SJCRH30 (cell line): ENCODE measurements around the gene ACVR1. TPM values are rescaled to one million over a fixed set of nuclear protein-coding genes. Genes with fewer than 3 reads are reported as not detected.

Experiments used
- DNase-seq, 2 experiments: peaks; one replicate each; pipeline ENCODE4 v3.0.0-alpha.2; 2015 to 2020
- H3K27ac ChIP-seq: fragments of 250-450 bp; sonication (Bioruptor Pico); 2 replicates; pipeline ENCODE4 v1.5.1; 2020; ENCODE audit warnings: mild to moderate bottlenecking, moderate library complexity
- H3K27me3 ChIP-seq: fragments of 250-450 bp; sonication (Bioruptor Pico); 2 replicates; pipeline ENCODE4 v1.5.1; 2020; ENCODE audit warnings: mild to moderate bottlenecking, moderate library complexity
- H3K36me3 ChIP-seq: fragments of 250-450 bp; sonication (Bioruptor Pico); 2 replicates; pipeline ENCODE4 v1.5.1; 2020; ENCODE audit warnings: mild to moderate bottlenecking, moderate library complexity
- H3K4me1 ChIP-seq: fragments of 250-450 bp; sonication (Bioruptor Pico); 2 replicates; pipeline ENCODE4 v1.5.1; 2020; ENCODE audit warnings: mild to moderate bottlenecking, moderate library complexity
- H3K4me3 ChIP-seq: fragments of 250-450 bp; sonication (Bioruptor Pico); 2 replicates; pipeline ENCODE4 v1.5.1; 2020; ENCODE audit warnings: mild to moderate bottlenecking, moderate library complexity
- H3K9me3 ChIP-seq: fragments of 250-450 bp; sonication (Bioruptor Pico); replicated peaks from 2 replicates; pipeline ENCODE4 v1.5.1; 2020; ENCODE audit warnings: mild to moderate bottlenecking, moderate library complexity
- total RNA-seq: library from RNA; depleted of rRNA; stranded (reverse); fragments of >200 nt; shearing (Covaris generic); gene quantifications from 2 replicates; pipeline ENCODE4 v1.2.3, GENCODE V29; 2014; rRNA removed

ACVR1 gene
- 13.0 and 14.0 TPM in 2 replicates for total RNA-seq

GRCh38 chr2:157876066-157876785 lies at the start of gene ACVR1:
TSS of gene ACVR1 (minus strand) at chr2:157876330. CDS start at chr2:157799493, 76,837 bp downstream.
- Histone ChIP-seq H3K27me3 (no peaks in the 10 kb centered on the region), H3K4me3 (peak within 1 kb of the TSS; percentile 82), H3K27ac (peak within 1 kb of the TSS; percentile 53), H3K4me1 (peaks cover 10% of the 10 kb centered on the region), H3K9me3 (no peaks in the 10 kb centered on the region), H3K36me3 (no peaks in the 10 kb centered on the region)
- peak; percentile 94 to 97 for DNase-seq

- Histone ChIP-seq H3K4me1 (no peaks in the 10 kb centered on the region), H3K9me3 (no peaks in the 10 kb centered on the region), H3K36me3 (no peaks in the 10 kb centered on the region), H3K4me3 (no peak overlapping the region), H3K27me3 (no peaks in the 10 kb centered on the region), H3K27ac (no peak overlapping the region)
- no peak for DNase-seq
These were observed 48.9 kb upstream of the ACVR1 start for GRCh38 chr2:157925071-157925470.

- no peak for DNase-seq
- no peaks in the 10 kb centered on the region for H3K4me1 ChIP-seq
- no peaks in the 10 kb centered on the region for H3K9me3 ChIP-seq
- H3K4me3 ChIP-seq: no peak overlapping the region
- no peak overlapping the region for H3K27ac ChIP-seq
- H3K27me3 ChIP-seq: no peaks in the 10 kb centered on the region
- no peaks in the 10 kb centered on the region for H3K36me3 ChIP-seq
These were observed 47.6 kb upstream of the ACVR1 start for GRCh38 chr2:157923598-157924217.

GRCh38 chr2:157922815-157923214 lies 46.7 kb upstream of the ACVR1 start:
- no peak overlapping the region for H3K27ac ChIP-seq
- no peak for DNase-seq
- no peak overlapping the region for H3K4me3 ChIP-seq
- no peaks in the 10 kb centered on the region for H3K36me3 ChIP-seq
- H3K27me3 ChIP-seq: no peaks in the 10 kb centered on the region
- H3K4me1 ChIP-seq: no peaks in the 10 kb centered on the region
- H3K9me3 ChIP-seq: no peaks in the 10 kb centered on the region

- Histone ChIP-seq H3K36me3 (no peaks in the 10 kb centered on the region), H3K9me3 (no peaks in the 10 kb centered on the region), H3K27ac (no peak overlapping the region), H3K4me3 (no peak overlapping the region), H3K27me3 (no peaks in the 10 kb centered on the region), H3K4me1 (no peaks in the 10 kb centered on the region)
- DNase-seq: no peak
These were observed 46.2 kb upstream of the ACVR1 start for GRCh38 chr2:157922336-157922735.

GRCh38 chr2:157920736-157921135 lies 44.6 kb upstream of the ACVR1 start:
- no peaks in the 10 kb centered on the region for H3K27me3 ChIP-seq
- H3K36me3 ChIP-seq: no peaks in the 10 kb centered on the region
- no peaks in the 10 kb centered on the region for H3K9me3 ChIP-seq
- DNase-seq: no peak
- no peaks in the 10 kb centered on the region for H3K4me1 ChIP-seq
- no peak overlapping the region for H3K4me3 ChIP-seq
- H3K27ac ChIP-seq: no peak overlapping the region

- H3K36me3 ChIP-seq: no peaks in the 10 kb centered on the region
- H3K4me3 ChIP-seq: no peak overlapping the region
- DNase-seq: no peak
- H3K4me1 ChIP-seq: no peaks in the 10 kb centered on the region
- no peak overlapping the region for H3K27ac ChIP-seq
- no peaks in the 10 kb centered on the region for H3K27me3 ChIP-seq
- H3K9me3 ChIP-seq: no peaks in the 10 kb centered on the region
These were observed 43.1 kb upstream of the ACVR1 start for GRCh38 chr2:157919181-157919580.

- H3K27me3 ChIP-seq: no peaks in the 10 kb centered on the region
- no peak overlapping the region for H3K4me3 ChIP-seq
- no peaks in the 10 kb centered on the region for H3K36me3 ChIP-seq
- no peaks in the 10 kb centered on the region for H3K9me3 ChIP-seq
- no peaks in the 10 kb centered on the region for H3K4me1 ChIP-seq
- no peak for DNase-seq
- H3K27ac ChIP-seq: no peak overlapping the region
These were observed 42.2 kb upstream of the ACVR1 start for GRCh38 chr2:157918319-157918718.

- H3K27me3 ChIP-seq: no peaks in the 10 kb centered on the region
- no peak overlapping the region for H3K27ac ChIP-seq
- no peaks in the 10 kb centered on the region for H3K4me1 ChIP-seq
- H3K9me3 ChIP-seq: no peaks in the 10 kb centered on the region
- no peaks in the 10 kb centered on the region for H3K36me3 ChIP-seq
- no peak overlapping the region for H3K4me3 ChIP-seq
- DNase-seq: no peak
These were observed 35.6 kb upstream of the ACVR1 start for GRCh38 chr2:157911750-157912149.

GRCh38 chr2:157911246-157911645 lies 35.1 kb upstream of the ACVR1 start:
- DNase-seq: no peak
- Histone ChIP-seq H3K27ac (no peak overlapping the region), H3K36me3 (no peaks in the 10 kb centered on the region), H3K4me1 (no peaks in the 10 kb centered on the region), H3K27me3 (no peaks in the 10 kb centered on the region), H3K9me3 (no peaks in the 10 kb centered on the region), H3K4me3 (no peak overlapping the region)

GRCh38 chr2:157905092-157905491 lies 29.0 kb upstream of the ACVR1 start:
- H3K27ac ChIP-seq: no peak overlapping the region
- no peak overlapping the region for H3K4me3 ChIP-seq
- H3K36me3 ChIP-seq: no peaks in the 10 kb centered on the region
- no peak for DNase-seq
- H3K9me3 ChIP-seq: no peaks in the 10 kb centered on the region
- H3K4me1 ChIP-seq: no peaks in the 10 kb centered on the region
- H3K27me3 ChIP-seq: no peaks in the 10 kb centered on the region

- Histone ChIP-seq H3K9me3 (no peaks in the 10 kb centered on the region), H3K27me3 (no peaks in the 10 kb centered on the region), H3K27ac (no peak overlapping the region), H3K36me3 (no peaks in the 10 kb centered on the region), H3K4me1 (0 out of 2 replicates have a peak, but pooled peaks cover 2% of the 10 kb centered on the region), H3K4me3 (no peak overlapping the region)
- DNase-seq: no peak
These were observed 27.5 kb upstream of the ACVR1 start for GRCh38 chr2:157903626-157904025.

- H3K27ac ChIP-seq: no peak overlapping the region
- H3K4me3 ChIP-seq: no peak overlapping the region
- no peaks in the 10 kb centered on the region for H3K36me3 ChIP-seq
- no peaks in the 10 kb centered on the region for H3K9me3 ChIP-seq
- no peaks in the 10 kb centered on the region for H3K27me3 ChIP-seq
- DNase-seq: no peak
- 0 out of 2 replicates have a peak, but pooled peaks cover 2% of the 10 kb centered on the region for H3K4me1 ChIP-seq
These were observed 27.0 kb upstream of the ACVR1 start for GRCh38 chr2:157903151-157903550.

- Histone ChIP-seq H3K27ac (no peak overlapping the region), H3K36me3 (no peaks in the 10 kb centered on the region), H3K9me3 (no peaks in the 10 kb centered on the region), H3K27me3 (no peaks in the 10 kb centered on the region), H3K4me1 (0 out of 2 replicates have a peak, but pooled peaks cover 2% of the 10 kb centered on the region), H3K4me3 (no peak overlapping the region)
- no peak for DNase-seq
These were observed 26.6 kb upstream of the ACVR1 start for GRCh38 chr2:157902692-157903091.

GRCh38 chr2:157901325-157901724 lies 25.2 kb upstream of the ACVR1 start:
- Histone ChIP-seq H3K9me3 (no peaks in the 10 kb centered on the region), H3K36me3 (no peaks in the 10 kb centered on the region), H3K27ac (no peak overlapping the region), H3K4me3 (no peak overlapping the region), H3K4me1 (0 out of 2 replicates have a peak, but pooled peaks cover 2% of the 10 kb centered on the region), H3K27me3 (no peaks in the 10 kb centered on the region)
- no peak for DNase-seq
